GM12864 (cell line): ENCODE measurements around the gene ZNF275.

Experiments
- DNase-seq: peaks from one replicate; pipeline ENCODE4 v3.0.0-alpha.2; 2011; ENCODE audit warnings: low read depth
- H3K4me3 ChIP-seq: 2 replicates; pipeline ENCODE4 v1.5.1; 2011; ENCODE audit warnings: mild to moderate bottlenecking, low read depth, low read length, control low read depth
- TF ChIP-seq, protein P1 (sequence below): IDR thresholded peaks from 2 replicates; pipeline ENCODE4 v1.5.1; 2011; ENCODE audit warnings: low read depth, mild to moderate bottlenecking, moderate library complexity, low read length, control low read depth, inconsistent platforms; ENCODE audit errors: missing control alignments

ZNF275 gene

DNA sequence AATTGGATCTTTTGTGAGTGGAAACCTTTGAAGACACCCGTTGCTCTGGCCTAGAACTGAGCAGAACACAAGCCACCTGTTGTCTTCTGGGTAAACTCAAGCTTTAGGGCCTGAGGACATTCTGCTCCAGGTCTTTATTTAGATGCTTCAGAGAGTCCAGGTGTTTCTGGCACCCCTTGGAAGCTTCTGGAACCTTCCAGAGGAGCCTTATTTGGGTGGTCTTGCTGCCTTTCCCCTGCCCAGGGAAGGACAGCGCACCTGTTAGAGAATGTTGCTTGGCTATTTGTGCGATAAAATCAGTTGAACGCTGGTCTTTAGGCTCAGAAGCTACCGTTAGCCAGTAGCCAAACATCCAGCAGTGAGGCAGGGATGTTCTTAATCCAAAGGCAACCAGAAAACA is 3.0 kb downstream of the ZNF275 start:
- DNase-seq: no peak
- no peak overlapping the region for H3K4me3 ChIP-seq
- TF ChIP-seq, protein P1, sequence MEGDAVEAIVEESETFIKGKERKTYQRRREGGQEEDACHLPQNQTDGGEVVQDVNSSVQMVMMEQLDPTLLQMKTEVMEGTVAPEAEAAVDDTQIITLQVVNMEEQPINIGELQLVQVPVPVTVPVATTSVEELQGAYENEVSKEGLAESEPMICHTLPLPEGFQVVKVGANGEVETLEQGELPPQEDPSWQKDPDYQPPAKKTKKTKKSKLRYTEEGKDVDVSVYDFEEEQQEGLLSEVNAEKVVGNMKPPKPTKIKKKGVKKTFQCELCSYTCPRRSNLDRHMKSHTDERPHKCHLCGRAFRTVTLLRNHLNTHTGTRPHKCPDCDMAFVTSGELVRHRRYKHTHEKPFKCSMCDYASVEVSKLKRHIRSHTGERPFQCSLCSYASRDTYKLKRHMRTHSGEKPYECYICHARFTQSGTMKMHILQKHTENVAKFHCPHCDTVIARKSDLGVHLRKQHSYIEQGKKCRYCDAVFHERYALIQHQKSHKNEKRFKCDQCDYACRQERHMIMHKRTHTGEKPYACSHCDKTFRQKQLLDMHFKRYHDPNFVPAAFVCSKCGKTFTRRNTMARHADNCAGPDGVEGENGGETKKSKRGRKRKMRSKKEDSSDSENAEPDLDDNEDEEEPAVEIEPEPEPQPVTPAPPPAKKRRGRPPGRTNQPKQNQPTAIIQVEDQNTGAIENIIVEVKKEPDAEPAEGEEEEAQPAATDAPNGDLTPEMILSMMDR: no peak

DNA sequence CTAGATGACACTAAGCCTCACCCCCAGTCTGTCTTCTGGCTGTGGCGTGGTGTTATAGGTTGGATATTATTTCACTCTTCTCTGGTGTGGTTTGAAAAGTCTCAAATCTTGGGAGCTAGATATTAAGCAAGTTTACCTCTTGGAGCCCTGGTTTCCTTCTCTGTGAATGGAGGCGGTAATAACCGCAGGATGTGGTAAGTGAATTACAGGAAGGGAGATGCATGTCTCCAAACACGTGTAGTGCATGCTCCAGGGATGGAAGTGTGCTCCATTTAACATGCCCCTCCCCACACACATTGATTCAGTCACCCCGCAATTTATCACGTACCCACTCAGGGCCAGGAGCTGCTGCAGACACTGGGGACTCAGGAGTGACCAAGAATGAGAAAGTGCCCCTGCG is 4.9 kb downstream of the ZNF275 start:
- no peak overlapping the region for H3K4me3 ChIP-seq
- TF ChIP-seq, protein P1: no peak
- DNase-seq: no peak

DNA sequence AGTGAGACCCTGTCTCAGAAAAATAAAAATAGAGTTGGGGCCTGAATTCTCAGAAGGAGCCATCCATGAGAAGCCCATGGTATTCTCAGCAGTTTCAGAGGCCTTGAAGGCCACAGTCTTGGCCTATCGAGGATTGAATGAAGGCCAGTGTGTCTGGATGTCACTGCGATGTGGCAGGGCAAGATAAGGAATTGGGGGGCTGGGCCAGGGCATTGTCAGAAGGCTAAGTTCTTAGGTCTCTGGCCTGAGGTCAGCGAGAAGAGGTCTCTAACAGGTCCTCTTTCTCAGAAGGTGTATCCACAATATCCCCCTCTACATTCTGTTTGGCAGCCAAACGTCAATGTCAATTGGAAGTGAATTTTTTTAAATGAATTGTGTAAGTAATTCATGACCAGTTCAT is 5.7 kb downstream of the ZNF275 start:
- no peak for DNase-seq
- TF ChIP-seq, protein P1: no peak
- no peak overlapping the region for H3K4me3 ChIP-seq

DNA sequence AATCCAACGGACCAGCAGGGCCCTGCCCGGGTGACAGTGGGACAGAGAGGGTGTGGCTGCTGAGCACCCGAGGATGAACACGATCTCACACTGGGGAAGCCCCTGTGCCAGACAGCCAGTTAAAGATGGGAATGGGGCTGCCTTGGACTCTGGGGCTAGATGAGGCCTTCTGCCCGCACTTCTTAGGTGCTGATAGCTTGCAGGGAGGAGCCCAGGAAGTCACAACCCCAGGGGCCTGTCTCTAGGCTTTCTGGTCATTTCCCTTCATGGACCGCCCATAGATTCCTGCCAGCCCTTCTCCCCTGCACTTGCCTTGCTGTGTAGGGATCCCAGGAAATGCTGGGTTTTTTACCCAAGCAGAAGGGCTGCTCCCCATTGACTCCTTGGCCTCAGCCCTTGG is 6.2 kb downstream of the ZNF275 start:
- DNase-seq: no peak
- H3K4me3 ChIP-seq: no peak overlapping the region

DNA sequence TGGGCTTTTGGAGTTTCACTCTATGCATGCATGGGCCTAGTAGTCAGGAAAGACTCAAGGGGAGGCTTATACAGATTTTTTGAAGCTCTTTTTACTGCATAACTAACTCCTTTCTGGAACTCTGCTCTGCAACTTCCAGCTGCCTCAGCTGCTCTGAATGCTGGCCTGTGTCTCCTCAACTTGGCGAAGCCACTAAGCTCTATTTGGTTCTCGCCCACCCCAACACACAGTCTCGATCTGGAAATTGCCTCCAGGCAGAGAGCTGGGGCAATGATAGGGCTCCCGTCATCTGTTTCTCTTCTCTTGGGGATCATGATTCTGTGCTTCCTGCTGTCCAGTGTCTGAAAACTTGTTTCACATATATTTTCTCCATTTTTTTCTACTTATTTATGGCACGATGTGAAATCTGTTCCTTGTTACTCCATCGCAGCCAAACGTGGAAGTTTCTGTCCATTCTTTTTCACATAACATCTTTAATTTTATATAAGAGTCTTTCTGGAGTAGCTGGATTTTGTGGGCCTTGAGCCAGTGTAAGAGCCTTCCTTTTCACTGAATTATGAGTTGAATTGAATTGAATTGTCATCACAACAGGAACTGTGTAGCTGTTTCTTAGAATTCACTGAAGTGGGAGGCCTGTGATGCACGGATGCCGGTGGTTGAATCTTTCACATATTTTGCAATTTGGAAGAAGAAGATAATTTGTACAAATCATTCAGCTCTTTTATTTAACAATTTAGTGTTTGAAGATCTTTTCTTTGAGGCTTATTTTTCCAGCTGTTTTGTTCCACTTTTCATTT is 9.0 kb downstream of the ZNF275 start:
- no peak for DNase-seq
- TF ChIP-seq, protein P1: no peak
- H3K4me3 ChIP-seq: no peak overlapping the region

More for the DNA sequence above, 6.2 kb downstream of the ZNF275 start:
- TF ChIP-seq, protein P1: no peak

DNA sequence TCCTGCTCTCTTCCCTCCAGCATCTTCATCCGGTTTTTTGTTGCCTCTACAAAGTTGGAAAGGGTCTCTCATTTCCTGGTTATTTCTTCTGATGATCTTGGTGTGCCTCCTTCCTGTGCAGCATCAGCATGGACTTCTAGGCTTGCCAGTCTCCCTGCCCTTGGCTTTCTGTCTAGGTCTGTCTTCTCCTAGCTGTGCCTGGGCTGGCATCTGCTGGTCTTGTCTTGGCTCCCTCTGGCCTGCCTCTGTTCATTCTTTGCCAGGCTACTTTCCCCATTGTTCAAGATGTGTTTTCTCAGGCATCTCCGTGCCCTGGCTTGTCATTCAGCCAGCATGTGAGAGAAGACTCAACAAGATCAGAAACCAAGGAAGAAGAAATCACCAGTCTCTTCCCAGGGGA is 9.7 kb downstream of the ZNF275 start:
- DNase-seq: no peak
- no peak overlapping the region for H3K4me3 ChIP-seq
- TF ChIP-seq, protein P1: no peak

DNA sequence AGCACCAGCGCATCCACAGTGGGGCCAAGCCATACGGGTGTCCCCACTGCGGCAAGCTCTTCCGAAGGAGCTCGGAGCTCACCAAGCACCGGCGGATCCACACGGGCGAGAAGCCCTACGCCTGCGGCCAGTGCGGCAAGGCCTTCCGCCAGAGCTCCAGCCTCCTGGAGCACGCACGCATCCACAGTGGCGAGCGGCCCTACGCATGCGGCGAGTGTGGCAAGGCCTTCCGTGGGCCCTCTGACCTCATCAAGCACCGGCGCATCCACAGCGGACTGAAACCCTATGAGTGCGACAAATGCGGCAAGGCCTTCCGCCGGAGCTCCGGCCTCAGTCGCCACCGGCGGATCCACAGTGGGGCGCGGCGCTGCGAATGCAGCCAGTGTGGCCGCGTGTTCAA is 13.6 kb downstream of the ZNF275 start:
- TF ChIP-seq, protein P1: no peak
- H3K4me3 ChIP-seq: no peak overlapping the region

More for the DNA sequence above, 13.6 kb downstream of the ZNF275 start:
- DNase-seq: no peak
